Measurements from ENCODE around the gene SF3B6. TPM values are rescaled to one million over a fixed set of nuclear protein-coding genes. Genes with fewer than 3 reads are reported as not detected.

SF3B6 gene
- polyA plus RNA-seq, 3 donors, result 67.6 to 172 (median 146) TPM

DNA sequence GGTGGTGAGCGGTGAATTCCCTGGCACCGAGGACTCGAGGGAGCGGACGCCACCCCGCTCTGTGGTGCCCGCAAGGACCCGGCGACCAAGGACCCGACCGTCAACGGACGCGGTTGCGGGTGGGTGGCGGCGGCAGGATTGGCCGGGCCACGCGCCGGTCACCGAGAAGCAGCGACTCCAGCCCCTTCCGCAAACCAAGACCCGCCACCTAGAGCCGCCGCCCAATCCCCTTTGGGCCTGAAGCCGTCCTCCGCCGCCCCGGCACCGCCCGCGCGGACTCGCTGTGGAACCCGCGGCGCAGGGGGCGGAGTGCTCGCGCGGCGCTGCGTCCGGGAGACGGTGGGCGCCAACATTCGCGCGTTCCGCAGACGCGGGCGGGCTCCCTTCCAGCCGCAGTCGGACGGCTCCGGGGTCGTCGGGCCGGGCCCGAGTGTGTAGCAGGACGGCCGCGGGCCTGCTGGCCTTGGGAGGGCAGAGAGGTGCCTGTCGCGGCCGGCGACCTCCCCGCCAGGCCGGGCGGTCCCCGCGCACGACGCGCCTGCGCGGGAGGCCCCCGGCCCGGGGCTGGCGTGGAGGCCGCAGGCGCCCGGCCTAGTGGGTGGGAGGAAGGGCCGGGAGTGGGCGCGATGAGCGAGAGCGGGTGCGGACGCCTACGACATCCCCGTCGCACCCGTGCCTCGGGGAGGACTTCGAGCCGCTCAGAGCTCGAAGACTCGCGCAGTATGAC is 47.2 kb upstream of the SF3B6 start, which contains the start of the genes FAM228B and PFN4:
Gene FAM228B, plus strand, starts transcription at position 275 of the 727 bp plus-strand sequence. CDS start 893 bp downstream, outside the sequence.
Gene PFN4, minus strand, starts transcription at position 140 of the 727 bp plus-strand sequence. CDS start 799 bp downstream, outside the sequence.
- no peaks in the 10 kb centered on the region for H3K79me2 ChIP-seq (ENCODE audit: insufficient read depth, low read length)
- H3K4me1 ChIP-seq (ENCODE audit: control insufficient read depth in 1 of 2, insufficient read depth in 2 of 2, low read length in 2 of 2), result peaks cover 14 to 16% of the 10 kb centered on the region in 2 donors
- no peak for TF ChIP-seq CTCF (IDR thresholded peaks at IDR 0.05)
- H3K4me3 ChIP-seq (replicated peaks in 1 of 3; ENCODE audit: low read depth in 2 of 3, low read length in 3 of 3), result peak within 1 kb of the TSS; percentile 72 to 83 (median 75)
- Mint-ChIP-seq H3K4me1 (peaks cover 15% of the 10 kb centered on the region), H3K36me3 (peaks cover 6 to 9% of the 10 kb centered on the region in 2 donors), H3K27me3 (ENCODE audit: low read depth in 3 of 3) (peaks cover 0 to 3% (median 0%) of the 10 kb centered on the region in 3 donors), H3K27ac (peak within 1 kb of the TSS in 6 of 7 donors; percentile 25 to 77 (median 60)), H3K4me3 (peak within 1 kb of the TSS; percentile 83 to 88), H3K9me3 (no peaks in the 10 kb centered on the region)
- H4K20me1 ChIP-seq (ENCODE audit: insufficient read depth, low read length), result no peaks in the 10 kb centered on the region
- WGBS (ENCODE audit: insufficient coverage), result under 1% methylated on average over 96 of the region's 103 CpGs
- H3K9ac ChIP-seq (ENCODE audit: insufficient read depth, low read length, poor library complexity, severe bottlenecking), result peak within 1 kb of the TSS; percentile 67
- H3K9me3 ChIP-seq (replicated peaks in 1 of 2; ENCODE audit: control insufficient read depth in 1 of 2, insufficient read depth in 1 of 2, low read length in 2 of 2), result no peaks in the 10 kb centered on the region
- peak within 1 kb of the TSS; percentile 87 for H2AFZ ChIP-seq (ENCODE audit: insufficient read depth, low read depth, low read length, poor library complexity, severe bottlenecking)
- intact Hi-C loops (cut with micrococcal nuclease), result no loop called here
- peak; percentile 65 to 76 (median 75) for DNase-seq
- peak within 1 kb of the TSS; percentile 96 for H3K4me2 ChIP-seq (replicated peaks; ENCODE audit: extremely low read depth, low read length, poor library complexity, severe bottlenecking)
- H3K36me3 ChIP-seq (replicated peaks in 1 of 2; ENCODE audit: control insufficient read depth in 1 of 2, insufficient read depth in 2 of 2, low read length in 2 of 2), result no peaks in the 10 kb centered on the region
- peak within 1 kb of the TSS; percentile 28 to 50 for H3K27ac ChIP-seq (ENCODE audit: low read depth in 1 of 2, low read length in 2 of 2)
- no peaks in the 10 kb centered on the region for H3K27me3 ChIP-seq (ENCODE audit: control insufficient read depth in 2 of 2, insufficient read depth in 2 of 2, low read length in 2 of 2)

DNA sequence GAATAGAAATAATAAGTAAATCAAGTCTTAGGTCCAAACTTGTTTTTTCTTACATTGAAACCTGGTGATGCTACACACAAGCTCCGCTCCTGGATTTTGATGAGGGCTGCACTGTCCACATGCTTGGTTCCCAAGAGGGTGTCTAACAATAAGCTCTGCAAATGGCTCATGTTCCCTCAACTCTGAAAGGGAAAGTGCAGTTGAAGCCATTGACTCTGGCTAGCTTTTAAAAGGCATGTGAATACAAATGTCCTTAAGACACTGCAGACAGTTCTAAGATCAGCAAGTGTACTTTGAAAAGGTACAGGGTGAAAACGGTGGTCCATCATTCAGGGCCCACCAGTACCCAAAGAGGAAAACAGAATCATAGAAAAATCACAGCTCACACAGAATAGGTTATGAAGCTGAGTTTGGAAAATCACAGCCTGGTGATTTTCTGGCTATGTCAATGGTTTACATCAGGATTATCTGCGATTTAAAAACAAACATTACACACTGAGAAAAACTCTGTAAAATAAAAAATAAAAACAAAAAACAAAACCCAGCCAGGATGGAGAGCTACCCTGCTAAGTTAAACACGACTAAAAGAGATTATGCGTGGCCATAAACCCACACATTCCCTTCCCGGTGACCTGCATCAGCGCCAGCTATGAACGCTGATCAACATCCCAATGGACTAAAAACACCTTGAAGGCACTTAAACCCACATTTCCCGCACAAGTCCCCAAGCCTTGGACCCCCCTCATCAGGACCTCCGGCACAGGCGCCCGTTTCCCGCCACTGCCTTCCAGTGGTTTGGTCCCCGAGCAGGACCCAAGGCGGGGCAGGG is 46.5 kb upstream of the SF3B6 start:
- H3K27ac ChIP-seq (ENCODE audit: low read depth in 1 of 2, low read length in 2 of 2), result peak overlapping the region in 1 of 2 donors; percentile 50
- intact Hi-C loops (cut with micrococcal nuclease), result no loop called here
- no peaks in the 10 kb centered on the region for H3K27me3 ChIP-seq (ENCODE audit: control insufficient read depth in 2 of 2, insufficient read depth in 2 of 2, low read length in 2 of 2)

More for the DNA sequence above, 46.5 kb upstream of the SF3B6 start:
- peak overlapping the region; percentile 78 to 85 for H3K4me3 Mint-ChIP-seq
- Histone ChIP-seq H4K20me1 (ENCODE audit: insufficient read depth, low read length) (no peaks in the 10 kb centered on the region), H3K4me3 (replicated peaks in 1 of 3; ENCODE audit: low read depth in 2 of 3, low read length in 3 of 3) (peak overlapping the region; percentile 72 to 83 (median 75)), H3K4me2 (replicated peaks; ENCODE audit: extremely low read depth, low read length, poor library complexity, severe bottlenecking) (peak overlapping the region; percentile 96), H3K4me1 (ENCODE audit: control insufficient read depth in 1 of 2, insufficient read depth in 2 of 2, low read length in 2 of 2) (peaks cover 14 to 16% of the 10 kb centered on the region in 2 donors), H3K9me3 (replicated peaks in 1 of 2; ENCODE audit: control insufficient read depth in 1 of 2, insufficient read depth in 1 of 2, low read length in 2 of 2) (no peaks in the 10 kb centered on the region), H2AFZ (ENCODE audit: insufficient read depth, low read depth, low read length, poor library complexity, severe bottlenecking) (peak overlapping the region; percentile 87), H3K36me3 (replicated peaks in 1 of 2; ENCODE audit: control insufficient read depth in 1 of 2, insufficient read depth in 2 of 2, low read length in 2 of 2) (no peaks in the 10 kb centered on the region), H3K9ac (ENCODE audit: insufficient read depth, low read length, poor library complexity, severe bottlenecking) (peak overlapping the region; percentile 67), H3K79me2 (ENCODE audit: insufficient read depth, low read length) (no peaks in the 10 kb centered on the region)
- peaks cover 15% of the 10 kb centered on the region for H3K4me1 Mint-ChIP-seq
- H3K9me3 Mint-ChIP-seq, result no peaks in the 10 kb centered on the region
- peak overlapping the region in 2 of 7 donors; percentile 45 to 60 for H3K27ac Mint-ChIP-seq
- TF ChIP-seq CTCF (IDR thresholded peaks at IDR 0.05), result no peak
- WGBS (ENCODE audit: insufficient coverage), result 8% methylated on average over 11 of the region's 15 CpGs
- H3K36me3 Mint-ChIP-seq, result peaks cover 3% of the 10 kb centered on the region in 2 donors
- no peak for DNase-seq
- H3K27me3 Mint-ChIP-seq (ENCODE audit: low read depth in 3 of 3), result peaks cover 0 to 3% (median 0%) of the 10 kb centered on the region in 3 donors
